SK-N-SH (cell line): Measurements from ENCODE around the gene YES1. TPM values are rescaled to one million over a fixed set of nuclear protein-coding genes. Genes with fewer than 3 reads are reported as not detected.

Source experiments
- CTCF ChIA-PET: fragments of 300-600, 350-600 bp; formaldehyde crosslinking; extraction: SDS; loops from one replicate; lab custom pipeline; 2021; lab: Yijun Ruan, JAX
- POLR2A ChIA-PET: fragments of 350-600 bp; sonication (Branson Sonifier 250); formaldehyde crosslinking; extraction: SDS; loops from one replicate; lab custom pipeline; 2020; ENCODE audit warnings: antibody characterized with exemption, inconsistent platforms; lab: Yijun Ruan, JAX
- DNase-seq: peaks from one replicate; pipeline ENCODE4 v3.0.0; 2012
- H2AFZ ChIP-seq: fragments of 200-600 bp; sonication (generic); 2 replicates; pipeline ENCODE4 v1.8.1; 2016; ENCODE audit warnings: antibody characterized with exemption, mild to moderate bottlenecking, low read depth
- H3F3A ChIP-seq: fragments of 200-600 bp; sonication (generic); replicated peaks from 2 replicates; pipeline ENCODE3; 2016; ENCODE audit warnings: antibody characterized with exemption, mild to moderate bottlenecking; ENCODE audit not compliant: insufficient read depth
- H3K27ac ChIP-seq, 2 experiments: fragments of 200-500 bp in 1 of 2; fragments of 200-600 bp in 1 of 2; sonication (Bioruptor generic) in 1 of 2; sonication (generic), shearing (Covaris generic) in 1 of 2; 2 replicates each; pipeline versions ENCODE4 v1.5.1 to v1.6.1; 2014 to 2016; ENCODE audit warnings: low read depth in 2 of 2, inconsistent platforms in 1 of 2, low read length in 1 of 2, mild to moderate bottlenecking in 1 of 2, mixed read lengths in 1 of 2
- H3K27me3 ChIP-seq: fragments of 200-600 bp; sonication (generic), shearing (Covaris generic); 2 replicates; pipeline ENCODE4 v1.6.1; 2016; ENCODE audit warnings: mixed run types; ENCODE audit not compliant: insufficient read depth
- H3K36me3 ChIP-seq, 2 experiments: fragments of 200-500 bp in 1 of 2; fragments of 200-600 bp in 1 of 2; sonication (Bioruptor generic) in 1 of 2; sonication (generic) in 1 of 2; replicated peaks in 1 of 2; 2 replicates each; pipeline versions ENCODE3 to v1.5.1; 2014 to 2016; ENCODE audit warnings: low read length in 1 of 2, mild to moderate bottlenecking in 1 of 2; ENCODE audit not compliant: insufficient read depth in 2 of 2, control insufficient read depth in 1 of 2
- H3K4me1 ChIP-seq, 2 experiments: fragments of 200-500 bp in 1 of 2; fragments of 200-600 bp in 1 of 2; sonication (Bioruptor generic) in 1 of 2; sonication (generic), shearing (Covaris generic) in 1 of 2; 2 replicates each; pipeline versions ENCODE4 v1.5.1 to v1.6.1; 2014 to 2016; ENCODE audit warnings: low read depth in 1 of 2, low read length in 1 of 2, mixed run types in 1 of 2; ENCODE audit not compliant: insufficient read depth in 2 of 2, control insufficient read depth in 1 of 2
- H3K4me2 ChIP-seq: fragments of 200-600 bp; sonication (generic), shearing (Covaris generic); 2 replicates; pipeline ENCODE4 v1.6.1; 2017; ENCODE audit warnings: mixed run types
- H3K4me3 ChIP-seq, 2 experiments: fragments of 200-500 bp in 1 of 2; fragments of 200-600 bp in 1 of 2; sonication (Bioruptor generic) in 1 of 2; sonication (generic), shearing (Covaris generic) in 1 of 2; 2 replicates each; pipeline versions ENCODE4 v1.5.1 to v1.8.1; 2014 to 2016; ENCODE audit warnings: low read depth in 2 of 2, inconsistent platforms in 1 of 2, low read length in 1 of 2, mild to moderate bottlenecking in 1 of 2, mixed read lengths in 1 of 2, moderate library complexity in 1 of 2
- H3K79me2 ChIP-seq: fragments of 200-600 bp; sonication (generic); 2 replicates; pipeline ENCODE4 v1.8.1; 2017; ENCODE audit warnings: mild to moderate bottlenecking; ENCODE audit not compliant: insufficient read depth
- H3K9ac ChIP-seq: fragments of 200-600 bp; sonication (generic); 2 replicates; pipeline ENCODE4 v1.6.1; 2017; ENCODE audit warnings: mixed run types
- H3K9me2 ChIP-seq: fragments of 200-600 bp; sonication (generic); 2 replicates; pipeline ENCODE4 v1.6.1; 2017; ENCODE audit warnings: mixed run types
- H3K9me3 ChIP-seq: fragments of 200-600 bp; sonication (generic); 2 replicates; pipeline ENCODE4 v1.6.1; 2017; ENCODE audit warnings: mixed run types, mild to moderate bottlenecking, moderate library complexity
- H4K20me1 ChIP-seq: fragments of 200-600 bp; sonication (generic); 2 replicates; pipeline ENCODE4 v1.6.1; 2017; ENCODE audit warnings: mild to moderate bottlenecking, mixed run types; ENCODE audit not compliant: insufficient read depth
- EZH2phosphoT487 ChIP-seq: fragments of 200-600 bp; sonication (generic); IDR thresholded peaks from 2 replicates; pipeline ENCODE4 v1.6.1; 2017; ENCODE audit warnings: low read depth, mixed run types, mild to moderate bottlenecking, antibody characterized with exemption, moderate library complexity, borderline replicate concordance
- FOSL2 ChIP-seq: IDR thresholded peaks from 2 replicates; pipeline ENCODE4 v1.4.0; 2012; ENCODE audit warnings: low read depth, mild to moderate bottlenecking, moderate library complexity, borderline replicate concordance
- GATA2 ChIP-seq: sonication (generic); formaldehyde crosslinking; IDR thresholded peaks from 2 replicates; pipeline ENCODE4 v1.5.0; 2020; ENCODE audit warnings: mild to moderate bottlenecking, missing genetic modification reagents
- MEF2A ChIP-seq: IDR thresholded peaks from 2 replicates; pipeline ENCODE4 v1.4.0; 2012; ENCODE audit warnings: low read depth, borderline replicate concordance
- RCOR1 ChIP-seq: fragments of 150-350 bp; IDR thresholded peaks from 2 replicates; pipeline ENCODE4 v1.6.1; 2017; ENCODE audit warnings: antibody characterized with exemption, low read length
- RFX5 ChIP-seq: IDR thresholded peaks from 2 replicates; pipeline ENCODE4 v1.6.1; 2012; ENCODE audit warnings: mild to moderate bottlenecking, improper control_type of control experiment, low read length
- SIN3A ChIP-seq: IDR thresholded peaks from 2 replicates; pipeline ENCODE4 v1.6.1; 2012; ENCODE audit warnings: low read depth, mild to moderate bottlenecking, low read length, moderate library complexity, borderline replicate concordance
- TCF12 ChIP-seq: IDR thresholded peaks from 2 replicates; pipeline ENCODE4 v1.4.0; 2012
- WGBS: methylation state at CpG from one replicate; pipeline ENCODE4 v1.1.6; 2017; ENCODE audit warnings: low lambda C conversion rate; 5-methylcytosine and 5-hydroxymethylcytosine counted together
- polyA plus RNA-seq, 3 experiments: library from polyadenylated mRNA; depleted of rRNA; stranded (reverse); fragments of >200 nt; gene quantifications; 2 replicates each; pipeline ENCODE4 v1.2.3, GENCODE V29; 2012
- TF ChIP-seq, protein P1 (sequence below): fragments of 150-350 bp; IDR thresholded peaks from 2 replicates; pipeline ENCODE4 v1.6.1; 2017; ENCODE audit warnings: antibody characterized with exemption, low read length, low read depth, borderline replicate concordance
- TF ChIP-seq, protein P2 (sequence below): IDR thresholded peaks from 2 replicates; pipeline ENCODE4 v1.6.1; 2012; ENCODE audit warnings: mild to moderate bottlenecking, low read depth, low read length, moderate library complexity
- TF ChIP-seq, protein P3 (sequence below): IDR thresholded peaks from 2 replicates; pipeline ENCODE4 v1.4.0; 2012; ENCODE audit warnings: low read depth, borderline replicate concordance
- TF ChIP-seq, protein P4 (sequence below): fragments of 150-350 bp; IDR thresholded peaks from 2 replicates; pipeline ENCODE4 v1.6.1; 2016; ENCODE audit warnings: mild to moderate bottlenecking, low read depth, low read length

The YES1 gene
- polyA plus RNA-seq, 1 of the 3 experiments (the other 2 are of a cell fraction): 7.9 TPM

DNA sequence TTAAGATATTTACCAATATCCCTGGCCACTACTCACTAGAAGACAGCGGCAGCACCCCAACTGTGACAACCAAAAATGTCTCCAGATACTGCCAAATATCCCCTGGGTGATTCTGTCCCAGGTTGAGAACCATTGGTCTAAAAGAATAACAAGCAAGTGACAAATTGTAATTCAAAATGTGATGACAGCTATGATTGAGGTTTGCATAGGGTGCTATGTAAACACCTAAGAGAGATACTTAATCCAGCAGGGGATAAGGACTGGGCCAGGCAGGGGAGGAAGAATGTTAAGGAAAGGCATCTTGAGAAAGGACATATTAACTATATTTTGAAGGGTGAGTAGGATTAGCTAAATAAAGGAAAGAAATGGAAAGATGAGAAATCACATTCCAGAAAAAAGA, 61.6 kb downstream of the YES1 start:
- no peak overlapping the region for H3K4me2 ChIP-seq
- H4K20me1 ChIP-seq: no peaks in the 10 kb centered on the region
- 58% methylated on average over 1 of the region's 1 CpG for WGBS
- POLR2A ChIA-PET: no interaction called here
- TF ChIP-seq MEF2A: no peak
- TF ChIP-seq, protein P1, sequence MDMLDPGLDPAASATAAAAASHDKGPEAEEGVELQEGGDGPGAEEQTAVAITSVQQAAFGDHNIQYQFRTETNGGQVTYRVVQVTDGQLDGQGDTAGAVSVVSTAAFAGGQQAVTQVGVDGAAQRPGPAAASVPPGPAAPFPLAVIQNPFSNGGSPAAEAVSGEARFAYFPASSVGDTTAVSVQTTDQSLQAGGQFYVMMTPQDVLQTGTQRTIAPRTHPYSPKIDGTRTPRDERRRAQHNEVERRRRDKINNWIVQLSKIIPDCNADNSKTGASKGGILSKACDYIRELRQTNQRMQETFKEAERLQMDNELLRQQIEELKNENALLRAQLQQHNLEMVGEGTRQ: no peak
- TF ChIP-seq, protein P2, sequence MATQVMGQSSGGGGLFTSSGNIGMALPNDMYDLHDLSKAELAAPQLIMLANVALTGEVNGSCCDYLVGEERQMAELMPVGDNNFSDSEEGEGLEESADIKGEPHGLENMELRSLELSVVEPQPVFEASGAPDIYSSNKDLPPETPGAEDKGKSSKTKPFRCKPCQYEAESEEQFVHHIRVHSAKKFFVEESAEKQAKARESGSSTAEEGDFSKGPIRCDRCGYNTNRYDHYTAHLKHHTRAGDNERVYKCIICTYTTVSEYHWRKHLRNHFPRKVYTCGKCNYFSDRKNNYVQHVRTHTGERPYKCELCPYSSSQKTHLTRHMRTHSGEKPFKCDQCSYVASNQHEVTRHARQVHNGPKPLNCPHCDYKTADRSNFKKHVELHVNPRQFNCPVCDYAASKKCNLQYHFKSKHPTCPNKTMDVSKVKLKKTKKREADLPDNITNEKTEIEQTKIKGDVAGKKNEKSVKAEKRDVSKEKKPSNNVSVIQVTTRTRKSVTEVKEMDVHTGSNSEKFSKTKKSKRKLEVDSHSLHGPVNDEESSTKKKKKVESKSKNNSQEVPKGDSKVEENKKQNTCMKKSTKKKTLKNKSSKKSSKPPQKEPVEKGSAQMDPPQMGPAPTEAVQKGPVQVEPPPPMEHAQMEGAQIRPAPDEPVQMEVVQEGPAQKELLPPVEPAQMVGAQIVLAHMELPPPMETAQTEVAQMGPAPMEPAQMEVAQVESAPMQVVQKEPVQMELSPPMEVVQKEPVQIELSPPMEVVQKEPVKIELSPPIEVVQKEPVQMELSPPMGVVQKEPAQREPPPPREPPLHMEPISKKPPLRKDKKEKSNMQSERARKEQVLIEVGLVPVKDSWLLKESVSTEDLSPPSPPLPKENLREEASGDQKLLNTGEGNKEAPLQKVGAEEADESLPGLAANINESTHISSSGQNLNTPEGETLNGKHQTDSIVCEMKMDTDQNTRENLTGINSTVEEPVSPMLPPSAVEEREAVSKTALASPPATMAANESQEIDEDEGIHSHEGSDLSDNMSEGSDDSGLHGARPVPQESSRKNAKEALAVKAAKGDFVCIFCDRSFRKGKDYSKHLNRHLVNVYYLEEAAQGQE: no peak
- TF ChIP-seq RFX5: no peak
- TF ChIP-seq, protein P3, sequence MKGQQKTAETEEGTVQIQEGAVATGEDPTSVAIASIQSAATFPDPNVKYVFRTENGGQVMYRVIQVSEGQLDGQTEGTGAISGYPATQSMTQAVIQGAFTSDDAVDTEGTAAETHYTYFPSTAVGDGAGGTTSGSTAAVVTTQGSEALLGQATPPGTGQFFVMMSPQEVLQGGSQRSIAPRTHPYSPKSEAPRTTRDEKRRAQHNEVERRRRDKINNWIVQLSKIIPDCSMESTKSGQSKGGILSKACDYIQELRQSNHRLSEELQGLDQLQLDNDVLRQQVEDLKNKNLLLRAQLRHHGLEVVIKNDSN: no peak
- TF ChIP-seq SIN3A: no peak
- TF ChIP-seq EZH2phosphoT487: no peak
- TF ChIP-seq TCF12: no peak
- no peak for TF ChIP-seq RCOR1
- no peak for TF ChIP-seq GATA2 (CRISPR knock-in tag)
- TF ChIP-seq, protein P4, sequence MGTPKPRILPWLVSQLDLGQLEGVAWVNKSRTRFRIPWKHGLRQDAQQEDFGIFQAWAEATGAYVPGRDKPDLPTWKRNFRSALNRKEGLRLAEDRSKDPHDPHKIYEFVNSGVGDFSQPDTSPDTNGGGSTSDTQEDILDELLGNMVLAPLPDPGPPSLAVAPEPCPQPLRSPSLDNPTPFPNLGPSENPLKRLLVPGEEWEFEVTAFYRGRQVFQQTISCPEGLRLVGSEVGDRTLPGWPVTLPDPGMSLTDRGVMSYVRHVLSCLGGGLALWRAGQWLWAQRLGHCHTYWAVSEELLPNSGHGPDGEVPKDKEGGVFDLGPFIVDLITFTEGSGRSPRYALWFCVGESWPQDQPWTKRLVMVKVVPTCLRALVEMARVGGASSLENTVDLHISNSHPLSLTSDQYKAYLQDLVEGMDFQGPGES: no peak
- no peak for TF ChIP-seq FOSL2
- no peaks in the 10 kb centered on the region for H3K9me3 ChIP-seq
- H3K9ac ChIP-seq: no peak overlapping the region
- H3K27me3 ChIP-seq: no peaks in the 10 kb centered on the region
- H3K27ac ChIP-seq: no peak overlapping the region
- H3K79me2 ChIP-seq: no peaks in the 10 kb centered on the region
- H2AFZ ChIP-seq: no peak overlapping the region
- no peaks in the 10 kb centered on the region for H3F3A ChIP-seq
- H3K36me3 ChIP-seq: peaks cover 0 to 12% of the 10 kb centered on the region in 2 experiments
- H3K4me3 ChIP-seq: no peak overlapping the region
- H3K4me1 ChIP-seq: no peaks in the 10 kb centered on the region
- H3K9me2 ChIP-seq: no peaks in the 10 kb centered on the region
- no peak for DNase-seq
- CTCF ChIA-PET: interaction anchor here (1.1 to 5.1 kb wide), 2 partner anchors 8 to 80 kb away, joined by 4 to 22 read pairs; no protein-coding TSS in a partner anchor
